IMR-90 (cell line): ENCODE results near the gene GATA2. TPM values are rescaled to one million over a fixed set of nuclear protein-coding genes. Genes with fewer than 3 reads are reported as not detected.

Source experiments
- ATAC-seq: fragments of 200-7000 bp; cut with Tn5 transposase; 2 replicates; pipeline ENCODE4 v1.9.1; 2020; ENCODE audit warnings: low read depth, mild to moderate bottlenecking, moderate library complexity
- BruUV-seq: library from RNA; stranded (reverse); fragments of 400-500 nt; replicated peaks from 2 replicates; lab custom pipeline; 2021; lab: Mats Ljungman, UMichigan
- CTCF ChIA-PET: fragments of 300-600 bp; formaldehyde crosslinking; extraction: SDS; loops from one replicate; lab custom pipeline; 2021; ENCODE audit warnings: antibody characterized with exemption; lab: Yijun Ruan, JAX
- POLR2A ChIA-PET: fragments of 300-600 bp; sonication (Branson Sonifier 250); formaldehyde crosslinking; loops from one replicate; lab custom pipeline; 2022; ENCODE audit warnings: antibody characterized with exemption; ENCODE audit not compliant: unreplicated experiment; lab: Charles Lee
- DNase-seq: peaks from one replicate; pipeline ENCODE4 v3.0.0; 2013
- H2AFZ ChIP-seq: replicated peaks from 2 replicates; pipeline ENCODE3; 2013; ENCODE audit warnings: low read length, mild to moderate bottlenecking; ENCODE audit not compliant: poor library complexity
- H2AK5ac ChIP-seq: 2 replicates; pipeline ENCODE4 v1.6.1; 2013; ENCODE audit warnings: low read depth, low read length, inconsistent platforms
- H2AK9ac ChIP-seq: replicated peaks from 2 replicates; pipeline ENCODE3; 2013; ENCODE audit warnings: mild to moderate bottlenecking, low read depth, low read length, moderate library complexity; ENCODE audit not compliant: poor library complexity
- H2BK120ac ChIP-seq: 2 replicates; pipeline ENCODE4 v1.6.1; 2013; ENCODE audit warnings: low read depth, low read length, inconsistent platforms
- H2BK15ac ChIP-seq: 3 replicates; pipeline ENCODE4 v1.6.1; 2013; ENCODE audit warnings: low read depth, low read length, inconsistent platforms
- H2BK20ac ChIP-seq: 2 replicates; pipeline ENCODE4 v1.6.1; 2013; ENCODE audit warnings: low read depth, mild to moderate bottlenecking, inconsistent platforms, low read length, moderate library complexity
- H2BK5ac ChIP-seq: 2 replicates; pipeline ENCODE4 v1.6.1; 2013; ENCODE audit warnings: mild to moderate bottlenecking, low read depth, low read length, inconsistent platforms; ENCODE audit not compliant: poor library complexity, severe bottlenecking
- H3K14ac ChIP-seq: replicated peaks from 2 replicates; pipeline ENCODE4 v1.6.1; 2013; ENCODE audit warnings: low read depth, low read length, inconsistent platforms
- H3K18ac ChIP-seq: 2 replicates; pipeline ENCODE4 v1.6.1; 2013; ENCODE audit warnings: low read depth, low read length, control low read depth
- H3K23ac ChIP-seq: 2 replicates; pipeline ENCODE4 v1.6.1; 2013; ENCODE audit warnings: low read depth, low read length, inconsistent platforms
- H3K27ac ChIP-seq: 2 replicates; pipeline ENCODE4 v1.5.1; 2013; ENCODE audit warnings: mild to moderate bottlenecking, control low read depth, low read length; ENCODE audit not compliant: insufficient read depth
- H3K27me3 ChIP-seq: 2 replicates; pipeline ENCODE4 v1.6.1; 2013; ENCODE audit warnings: low read length; ENCODE audit not compliant: control insufficient read depth, insufficient read depth
- H3K36me3 ChIP-seq: 2 replicates; pipeline ENCODE4 v1.6.1; 2013; ENCODE audit warnings: low read length, mixed read lengths; ENCODE audit not compliant: control insufficient read depth, insufficient read depth
- H3K4ac ChIP-seq: 2 replicates; pipeline ENCODE4 v1.6.1; 2013; ENCODE audit warnings: low read depth, low read length, inconsistent platforms
- H3K4me1 ChIP-seq: 2 replicates; pipeline ENCODE4 v1.6.1; 2013; ENCODE audit warnings: low read length, mixed read lengths; ENCODE audit not compliant: control insufficient read depth, insufficient read depth
- H3K4me2 ChIP-seq: 2 replicates; pipeline ENCODE4 v1.6.1; 2013; ENCODE audit warnings: low read depth, mild to moderate bottlenecking, control low read depth, low read length, moderate library complexity
- H3K4me3 ChIP-seq: 2 replicates; pipeline ENCODE4 v1.5.1; 2013; ENCODE audit warnings: low read depth, mild to moderate bottlenecking, control low read depth, low read length, moderate library complexity; ENCODE audit not compliant: insufficient read depth
- H3K56ac ChIP-seq: 2 replicates; pipeline ENCODE4 v1.6.1; 2013; ENCODE audit warnings: low read length, inconsistent platforms; ENCODE audit not compliant: insufficient read depth; ENCODE audit errors: extremely low read depth
- H3K79me1 ChIP-seq, 2 experiments: 2 replicates each; pipeline ENCODE4 v1.6.1; 2013; ENCODE audit warnings: low read length in 2 of 2, inconsistent platforms in 1 of 2, low read depth in 1 of 2
- H3K9ac ChIP-seq: 2 replicates; pipeline ENCODE4 v1.6.1; 2013; ENCODE audit warnings: low read depth, low read length, control low read depth
- H3K9me1 ChIP-seq: 2 replicates; pipeline ENCODE4 v1.6.1; 2013; ENCODE audit warnings: low read length, inconsistent platforms; ENCODE audit not compliant: insufficient read depth
- H3K9me3 ChIP-seq: 2 replicates; pipeline ENCODE4 v1.6.1; 2013; ENCODE audit warnings: low read length; ENCODE audit not compliant: control insufficient read depth, insufficient read depth
- H4K20me1 ChIP-seq: 2 replicates; pipeline ENCODE4 v1.6.1; 2013; ENCODE audit warnings: low read length, inconsistent platforms; ENCODE audit not compliant: insufficient read depth
- H4K5ac ChIP-seq: 2 replicates; pipeline ENCODE4 v1.6.1; 2013; ENCODE audit warnings: mild to moderate bottlenecking, low read depth, low read length, control low read depth
- H4K8ac ChIP-seq, 2 experiments: 2 replicates each; pipeline ENCODE4 v1.6.1; 2013; ENCODE audit warnings: low read depth in 2 of 2, low read length in 2 of 2, control low read depth in 1 of 2, inconsistent platforms in 1 of 2
- H4K91ac ChIP-seq: 2 replicates; pipeline ENCODE4 v1.6.1; 2013; ENCODE audit warnings: low read depth, low read length, inconsistent platforms; ENCODE audit not compliant: insufficient read depth
- MXI1 ChIP-seq: IDR thresholded peaks from 2 replicates; pipeline ENCODE4 v1.6.1; 2012; ENCODE audit warnings: low read depth, mild to moderate bottlenecking, low read length, moderate library complexity, borderline replicate concordance
- SMC3 ChIP-seq: fragments of 150-350 bp; IDR thresholded peaks from 2 replicates; pipeline ENCODE4 v1.6.1; 2016; ENCODE audit warnings: low read depth, mild to moderate bottlenecking, antibody characterized with exemption, low read length, moderate library complexity
- WGBS, 2 experiments: methylation state at CpG; one replicate each; pipeline versions ENCODE4 v1.1.5 to v1.1.7; 2013; ENCODE audit warnings: missing lambda C conversion rate in 2 of 2; ENCODE audit not compliant: insufficient read length in 1 of 2; ENCODE audit errors: extremely low coverage in 2 of 2; 5-methylcytosine and 5-hydroxymethylcytosine counted together
- dilution Hi-C: fragments of 300-500 bp; cut with HindIII; formaldehyde crosslinking; loops from one replicate; pipeline ENCODE4 v1.14.3; 2018; ENCODE audit warnings: low sequenced_read_pairs; ENCODE audit not compliant: unreplicated experiment
- in situ Hi-C: fragments of 300-500 bp; cut with MboI; formaldehyde crosslinking; loops from 3 replicates; pipeline ENCODE4 v1.14.3; 2019; ENCODE audit warnings: low sequenced_read_pairs, inconsistent platforms, mixed read lengths
- intact Hi-C: fragments of 100-400 bp; cut with micrococcal nuclease; formaldehyde crosslinking; loops from 2 replicates; pipeline ENCODE4 v1.10.0; 2022
- polyA plus RNA-seq, 3 experiments: library from polyadenylated mRNA; depleted of rRNA; stranded (reverse); fragments of >200 nt; gene quantifications; 2 replicates each; pipeline ENCODE4 v1.2.3, GENCODE V29; 2012; ENCODE audit warnings: low replicate concordance in 1 of 3
- total RNA-seq: library from RNA; depleted of rRNA; stranded (reverse); fragments of >200 nt; gene quantifications from 2 replicates; pipeline ENCODE4 v1.2.3, GENCODE V29; 2012
- TF ChIP-seq, protein P1 (sequence below): conservative IDR thresholded peaks from 2 replicates; pipeline ENCODE4 v1.5.1; 2012; ENCODE audit warnings: mild to moderate bottlenecking, low read depth, low read length, improper control_type of control experiment

The GATA2 gene
- total and polyA plus RNA-seq, 2 of the 4 experiments (the other 2 are of a cell fraction): 2.2 to 13.5 TPM

DNA sequence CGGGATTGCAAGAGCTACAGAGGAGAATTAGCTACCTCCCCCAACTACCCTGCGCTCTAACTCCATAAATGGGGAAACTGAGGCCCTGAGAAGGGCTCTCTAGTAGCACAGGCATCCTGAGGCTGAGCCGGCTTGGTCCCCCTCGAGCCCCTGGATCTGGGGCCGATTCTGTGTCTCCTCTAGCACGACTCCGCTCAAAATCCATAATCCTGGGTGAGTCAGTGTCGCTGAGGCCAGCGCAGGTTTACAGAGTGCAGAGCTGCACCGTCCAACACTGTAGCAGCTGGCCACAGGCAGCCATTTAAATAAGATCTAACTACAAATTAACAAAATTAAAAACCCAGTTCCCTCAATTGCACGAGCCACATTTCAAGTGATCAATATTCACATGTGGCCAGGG lies 10.8 kb downstream of the GATA2 start:
- Histone ChIP-seq H4K20me1 (peaks cover 7% of the 10 kb centered on the region; the same call in 1 of the 2 replicates), H3K36me3 (peaks cover 21% of the 10 kb centered on the region), H3K27me3 (no peaks in the 10 kb centered on the region), H3K4me3 (no peak overlapping the region), H4K8ac (peak overlapping the region in 1 of 2 experiments; percentile 64; a peak in 1 of 4 replicates), H2BK120ac (peak overlapping the region; percentile 55), H2AFZ (no peak overlapping the region), H3K9me3 (no peaks in the 10 kb centered on the region), H3K4me1 (peaks cover 23% of the 10 kb centered on the region), H3K14ac (0 out of 2 replicates have a peak overlapping the region, but pooled peaks have one; percentile 20), H3K9me1 (peaks cover 3% of the 10 kb centered on the region; the same call in 1 of the 2 replicates), H2AK9ac (no peak overlapping the region), H2BK5ac (peak overlapping the region; percentile 66), H3K18ac (0 out of 2 replicates have a peak overlapping the region, but pooled peaks have one; percentile 7), H3K23ac (peak overlapping the region; percentile 22; the same call in 1 of the 2 replicates), H3K27ac (peak overlapping the region; percentile 65), H2BK20ac (peak overlapping the region; percentile 38; the same call in 1 of the 2 replicates), H3K4ac (peak overlapping the region; percentile 59), H3K79me1 (peaks cover 0 to 27% of the 10 kb centered on the region in 2 experiments), H3K9ac (no peak overlapping the region), H3K4me2 (peak overlapping the region; percentile 61), H4K91ac (peak overlapping the region; percentile 30; the same call in 1 of the 2 replicates), H3K56ac (peak overlapping the region; percentile 32; the same call in 1 of the 2 replicates), H4K5ac (0 out of 2 replicates have a peak overlapping the region, but pooled peaks have one; percentile 9), H2BK15ac (no peak overlapping the region), H2AK5ac (no peak overlapping the region)
- dilution Hi-C loops: no loop called here
- BruUV-seq: no TSS peak
- ATAC-seq (peak; percentile 48), DNase-seq (peak; percentile 68)
- in situ Hi-C loops: loop anchor here (10.0 kb wide), 1 partner anchor 387 kb away; no protein-coding TSS in a partner anchor
- ChIA-PET CTCF (interaction anchor here (1.5 to 1.6 kb wide), 2 partner anchors 15 to 56 kb away, joined by 3 to 4 read pairs; no protein-coding TSS in a partner anchor), POLR2A (interaction anchor here (0.7 kb wide), 1 partner anchor 8 kb away, joined by 3 read pairs; no protein-coding TSS in a partner anchor)
- 6% methylated on average over 7 of the region's 11 CpGs; no CpG with 5 or more reads in 1 of the 2 experiments for WGBS, 2 experiments
- TF ChIP-seq MXI1: no peak
- TF ChIP-seq SMC3: no peak
- TF ChIP-seq, protein P1, sequence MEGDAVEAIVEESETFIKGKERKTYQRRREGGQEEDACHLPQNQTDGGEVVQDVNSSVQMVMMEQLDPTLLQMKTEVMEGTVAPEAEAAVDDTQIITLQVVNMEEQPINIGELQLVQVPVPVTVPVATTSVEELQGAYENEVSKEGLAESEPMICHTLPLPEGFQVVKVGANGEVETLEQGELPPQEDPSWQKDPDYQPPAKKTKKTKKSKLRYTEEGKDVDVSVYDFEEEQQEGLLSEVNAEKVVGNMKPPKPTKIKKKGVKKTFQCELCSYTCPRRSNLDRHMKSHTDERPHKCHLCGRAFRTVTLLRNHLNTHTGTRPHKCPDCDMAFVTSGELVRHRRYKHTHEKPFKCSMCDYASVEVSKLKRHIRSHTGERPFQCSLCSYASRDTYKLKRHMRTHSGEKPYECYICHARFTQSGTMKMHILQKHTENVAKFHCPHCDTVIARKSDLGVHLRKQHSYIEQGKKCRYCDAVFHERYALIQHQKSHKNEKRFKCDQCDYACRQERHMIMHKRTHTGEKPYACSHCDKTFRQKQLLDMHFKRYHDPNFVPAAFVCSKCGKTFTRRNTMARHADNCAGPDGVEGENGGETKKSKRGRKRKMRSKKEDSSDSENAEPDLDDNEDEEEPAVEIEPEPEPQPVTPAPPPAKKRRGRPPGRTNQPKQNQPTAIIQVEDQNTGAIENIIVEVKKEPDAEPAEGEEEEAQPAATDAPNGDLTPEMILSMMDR: no peak
- intact Hi-C loops: loop anchor here (5.0 kb wide), 1 partner anchor 405 kb away; no protein-coding TSS in a partner anchor
